Suprapubic skin (tissue), 4 donors: ENCODE results near the gene ETV7. TPM values are rescaled to one million over a fixed set of nuclear protein-coding genes. Genes with fewer than 3 reads are reported as not detected.

Source experiments
- DNase-seq, 2 donors: peaks; one replicate each; pipeline ENCODE4 v3.0.0-alpha.2; 2019; ENCODE audit warnings: low spot score in 2 of 2
- H3K27ac ChIP-seq: fragments of 200-600 bp; sonication (generic); one replicate; pipeline ENCODE4 v1.5.1; 2019
- H3K27me3 ChIP-seq: fragments of 200-600 bp; sonication (generic); one replicate; pipeline ENCODE4 v1.5.1; 2019
- H3K36me3 ChIP-seq: fragments of 200-600 bp; sonication (generic); one replicate; pipeline ENCODE4 v1.5.1; 2019
- H3K4me1 ChIP-seq: fragments of 200-600 bp; sonication (generic); one replicate; pipeline ENCODE4 v1.5.1; 2019
- H3K4me3 ChIP-seq: fragments of 200-600 bp; sonication (generic); one replicate; pipeline ENCODE4 v1.5.1; 2019; ENCODE audit warnings: mild to moderate bottlenecking
- H3K9me3 ChIP-seq: fragments of 200-600 bp; sonication (generic); one replicate; pipeline ENCODE4 v1.5.1; 2019
- CTCF ChIP-seq, 2 donors: fragments of 200-600 bp in 1 of 2; fragments of 450-650 bp in 1 of 2; sonication (generic) in 1 of 2; IDR thresholded peaks; one replicate each; pipeline ENCODE4 v1.5.1; 2016 to 2019; ENCODE audit warnings: antibody characterized with exemption in 2 of 2, mild to moderate bottlenecking in 1 of 2, moderate library complexity in 1 of 2
- EP300 ChIP-seq: sonication (generic); formaldehyde crosslinking; IDR thresholded peaks from one replicate; pipeline ENCODE4 v1.6.1; 2017; ENCODE audit warnings: antibody characterized with exemption
- POLR2A ChIP-seq, 2 donors: fragments of 450-650 bp; IDR thresholded peaks; one replicate each; pipeline ENCODE4 v1.6.1; 2017; ENCODE audit warnings: antibody characterized with exemption in 2 of 2, mild to moderate bottlenecking in 2 of 2, moderate library complexity in 2 of 2
- POLR2AphosphoS5 ChIP-seq, 3 donors: sonication (generic); formaldehyde crosslinking; IDR thresholded peaks; one replicate each; pipeline ENCODE4 v1.6.1; 2017; ENCODE audit warnings: antibody characterized with exemption in 3 of 3
- WGBS: methylation state at CpG from one replicate; pipeline ENCODE4 v1.1.5; 2018; 5-methylcytosine and 5-hydroxymethylcytosine counted together
- total RNA-seq, 4 donors: library from RNA; depleted of rRNA; stranded (reverse); fragments of >200 nt; gene quantifications; one replicate each; pipeline ENCODE4 v1.1.0, GENCODE V29; 2016

Gene ETV7
- total RNA-seq, 4 donors from 2014 or later = 5.9 to 13.0 (median 9.5) TPM

DNA sequence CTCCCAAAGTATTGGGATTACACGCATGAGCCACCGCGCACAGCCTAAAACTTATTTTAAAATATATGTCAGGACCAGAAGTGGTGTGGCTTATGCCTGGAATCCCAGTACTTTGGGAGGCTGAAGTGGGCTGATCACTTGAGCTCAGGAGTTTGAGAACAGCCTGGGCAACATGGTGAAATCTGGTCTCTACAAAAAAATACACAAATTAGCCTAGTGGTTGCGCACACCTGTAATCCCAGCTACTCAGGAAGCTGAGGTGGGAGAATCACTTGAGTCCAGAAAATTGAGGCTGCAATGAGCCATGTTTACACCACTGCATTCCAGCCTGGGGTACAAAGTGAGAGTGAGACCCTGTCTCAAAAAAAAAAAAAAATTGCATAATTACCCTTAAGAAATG, 41.4 kb upstream of the ETV7 start:
- Histone ChIP-seq H3K27ac (no peak overlapping the region), H3K9me3 (no peaks in the 10 kb centered on the region), H3K27me3 (no peaks in the 10 kb centered on the region), H3K36me3 (no peaks in the 10 kb centered on the region), H3K4me1 (no peaks in the 10 kb centered on the region), H3K4me3 (no peak overlapping the region)
- no peak for DNase-seq
- WGBS = 65% methylated on average over 4 of the region's 4 CpGs
- TF ChIP-seq POLR2A (IDR thresholded peaks at IDR 0.05) = no peak
- no peak for TF ChIP-seq CTCF (IDR thresholded peaks at IDR 0.05)
- no peak for TF ChIP-seq EP300
- no peak for TF ChIP-seq POLR2AphosphoS5 (IDR thresholded peaks at IDR 0.05)

DNA sequence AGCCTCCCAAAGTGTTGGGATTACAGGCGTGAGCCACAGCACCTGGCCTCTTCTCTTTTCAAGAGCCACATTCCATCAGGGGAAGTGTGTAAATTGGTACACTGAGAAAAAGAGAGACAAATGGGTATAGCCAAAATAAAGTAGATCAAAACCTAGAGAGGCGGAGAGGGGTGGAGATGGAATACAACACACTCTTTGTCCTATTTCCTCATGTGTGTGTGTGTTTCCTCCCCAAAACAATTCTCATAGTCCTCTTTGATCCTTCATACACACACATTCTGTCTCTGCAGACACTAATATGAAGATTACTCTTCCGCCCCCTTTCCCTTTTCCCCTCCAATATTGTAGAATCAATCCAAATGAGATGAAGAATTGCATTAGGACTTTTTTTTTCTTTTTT, 39.2 kb upstream of the ETV7 start:
- TF ChIP-seq CTCF (IDR thresholded peaks at IDR 0.05) (no peak), POLR2AphosphoS5 (IDR thresholded peaks at IDR 0.05) (no peak), POLR2A (IDR thresholded peaks at IDR 0.05) (no peak), EP300 (no peak)
- peaks cover 11% of the 10 kb centered on the region for H3K4me1 ChIP-seq
- WGBS = 82% methylated on average over 3 of the region's 3 CpGs

GRCh38 chr6:36423101-36423824, 35.8 kb upstream of the ETV7 start:
- Histone ChIP-seq H3K9me3 (no peaks in the 10 kb centered on the region), H3K4me3 (peak overlapping the region; percentile 62), H3K4me1 (peaks cover 27% of the 10 kb centered on the region), H3K36me3 (no peaks in the 10 kb centered on the region), H3K27ac (peak overlapping the region; percentile 90), H3K27me3 (no peaks in the 10 kb centered on the region)
- peak; percentile 98 to 99 for DNase-seq
- peak; percentile 29 to 93 (median 87) for TF ChIP-seq POLR2AphosphoS5 (IDR thresholded peaks at IDR 0.05)
- TF ChIP-seq CTCF (IDR thresholded peaks at IDR 0.05) = peak; percentile 47 to 56
- peak in 1 of 2 donors; percentile 37 for TF ChIP-seq POLR2A (IDR thresholded peaks at IDR 0.05)
- TF ChIP-seq EP300 = no peak
- WGBS = 3% methylated on average over 22 of the region's 51 CpGs

More for the DNA sequence above, 39.2 kb upstream of the ETV7 start:
- no peaks in the 10 kb centered on the region for H3K36me3 ChIP-seq
- H3K4me3 ChIP-seq = no peak overlapping the region
- DNase-seq = no peak
- no peaks in the 10 kb centered on the region for H3K9me3 ChIP-seq
- H3K27me3 ChIP-seq = no peaks in the 10 kb centered on the region
- no peak overlapping the region for H3K27ac ChIP-seq

- 11% methylated on average over 4 of the region's 4 CpGs for WGBS
Measured at GRCh38 chr6:36422714-36423100, 35.2 kb upstream of the ETV7 start.

More at GRCh38 chr6:36422714-36423100, 35.2 kb upstream of the ETV7 start:
- Histone ChIP-seq H3K4me1 (peaks cover 27% of the 10 kb centered on the region), H3K36me3 (no peaks in the 10 kb centered on the region), H3K27me3 (no peaks in the 10 kb centered on the region), H3K27ac (peak overlapping the region; percentile 90), H3K9me3 (no peaks in the 10 kb centered on the region), H3K4me3 (peak overlapping the region; percentile 62)
- no peak for DNase-seq
- TF ChIP-seq EP300 (no peak), CTCF (IDR thresholded peaks at IDR 0.05) (no peak), POLR2AphosphoS5 (IDR thresholded peaks at IDR 0.05) (no peak), POLR2A (IDR thresholded peaks at IDR 0.05) (no peak)
